Endothelial cell of umbilical vein (primary cell): ENCODE results near the gene PAX8. TPM values are rescaled to one million over a fixed set of nuclear protein-coding genes. Genes with fewer than 3 reads are reported as not detected.

Source experiments
- BruUV-seq: library from RNA; stranded (reverse); fragments of 400-500 nt; replicated peaks from 2 replicates; lab custom pipeline; 2021; lab: Mats Ljungman, UMichigan
- CTCF ChIA-PET: fragments of 300-600, 350-600 bp; sonication (Branson Sonifier 250); formaldehyde crosslinking; loops from one replicate; lab custom pipeline; 2021; ENCODE audit warnings: antibody characterized with exemption, inconsistent platforms; lab: Charles Lee
- POLR2A ChIA-PET: fragments of 300-600, 350-600 bp; sonication (Branson Sonifier 250); formaldehyde crosslinking; loops from one replicate; lab custom pipeline; 2021; ENCODE audit warnings: antibody characterized with exemption, inconsistent platforms; lab: Charles Lee
- DNase-seq: peaks from one replicate; pipeline ENCODE4 v3.0.0-alpha.2; 2011; ENCODE audit warnings: low read depth, low spot score
- FAIRE-seq: peaks from 2 replicates; lab custom pipeline; 2011; peaks lifted over from hg19 to GRCh38; lab: Jason Lieb, UNC
- H2AFZ ChIP-seq: 2 replicates; pipeline ENCODE4 v1.6.0; 2012; ENCODE audit warnings: low read depth, low read length, control low read depth, inconsistent platforms
- H3K27ac ChIP-seq: 2 replicates; pipeline ENCODE4 v1.5.1; 2011; ENCODE audit warnings: low read depth, mild to moderate bottlenecking, control low read depth, low read length, moderate library complexity; ENCODE audit not compliant: insufficient read depth
- H3K27me3 ChIP-seq, 2 experiments: 2 replicates each; pipeline versions ENCODE4 v1.6.0 to v1.6.1; 2011; ENCODE audit warnings: low read length in 2 of 2, mixed read lengths in 1 of 2; ENCODE audit not compliant: control insufficient read depth in 2 of 2, insufficient read depth in 2 of 2
- H3K36me3 ChIP-seq, 2 experiments: 2 replicates in 1 of 2; 3 replicates in 1 of 2; pipeline ENCODE4 v1.5.1; 2011; ENCODE audit warnings: low read length in 2 of 2, mild to moderate bottlenecking in 1 of 2, moderate library complexity in 1 of 2; ENCODE audit not compliant: control insufficient read depth in 2 of 2, insufficient read depth in 2 of 2; ENCODE audit errors: extremely low read depth in 1 of 2
- H3K4me1 ChIP-seq: 3 replicates; pipeline ENCODE4 v1.5.1; 2011; ENCODE audit warnings: mild to moderate bottlenecking, low read length; ENCODE audit not compliant: control insufficient read depth, insufficient read depth; ENCODE audit errors: extremely low read depth
- H3K4me2 ChIP-seq: 2 replicates; pipeline ENCODE4 v1.6.1; 2011; ENCODE audit warnings: low read length, control low read depth, mixed read lengths; ENCODE audit not compliant: insufficient read depth
- H3K4me3 ChIP-seq, 3 experiments: fragments of 200-600 bp in 1 of 3; sonication (generic), shearing (Covaris generic) in 1 of 3; replicated peaks in 1 of 3; 2 replicates each; pipeline ENCODE4 v1.5.1; 2011 to 2016; ENCODE audit warnings: control low read depth in 3 of 3, low read length in 3 of 3, mild to moderate bottlenecking in 2 of 3, inconsistent platforms in 1 of 3, low read depth in 1 of 3, moderate library complexity in 1 of 3; ENCODE audit not compliant: insufficient read depth in 1 of 3
- H3K79me2 ChIP-seq: 2 replicates; pipeline ENCODE4 v1.6.0; 2012; ENCODE audit warnings: low read length, inconsistent platforms; ENCODE audit not compliant: control insufficient read depth, insufficient read depth
- H3K9ac ChIP-seq: replicated peaks from 2 replicates; pipeline ENCODE3; 2011; ENCODE audit warnings: low read length, control low read depth; ENCODE audit not compliant: insufficient read depth; ENCODE audit errors: extremely low read depth
- H3K9me1 ChIP-seq: replicated peaks from 3 replicates; pipeline ENCODE4 v1.6.0; 2011; ENCODE audit warnings: mild to moderate bottlenecking, low read length; ENCODE audit not compliant: control insufficient read depth, insufficient read depth; ENCODE audit errors: extremely low read depth
- H3K9me3 ChIP-seq: replicated peaks from 2 replicates; pipeline ENCODE4 v1.5.1; 2012; ENCODE audit warnings: low read length, inconsistent platforms; ENCODE audit not compliant: control insufficient read depth, insufficient read depth
- H4K20me1 ChIP-seq: replicated peaks from 2 replicates; pipeline ENCODE3; 2011; ENCODE audit warnings: mild to moderate bottlenecking, low read length; ENCODE audit not compliant: control insufficient read depth, insufficient read depth; ENCODE audit errors: extremely low read depth
- CTCF ChIP-seq, 2 donors: IDR thresholded peaks; 1 replicate in 1 of 2; 2 replicates in 1 of 2; pipeline ENCODE4 v1.5.1; 2011; ENCODE audit warnings: low read length in 2 of 2, mild to moderate bottlenecking in 2 of 2, moderate library complexity in 2 of 2, control low read depth in 1 of 2, inconsistent platforms in 1 of 2, low read depth in 1 of 2; ENCODE audit not compliant: insufficient read depth in 1 of 2; ENCODE audit errors: extremely low read depth in 1 of 2
- EZH2 ChIP-seq: IDR thresholded peaks from 2 replicates; pipeline ENCODE4 v1.6.1; 2012; ENCODE audit warnings: borderline replicate concordance, low read depth, mild to moderate bottlenecking, moderate library complexity, low read length, inconsistent platforms; ENCODE audit not compliant: severe bottlenecking
- FOS ChIP-seq: IDR thresholded peaks from 2 replicates; pipeline ENCODE4 v1.6.1; 2011; ENCODE audit warnings: mild to moderate bottlenecking, low read length, moderate library complexity, borderline replicate concordance; ENCODE audit not compliant: insufficient read depth
- GATA2 ChIP-seq: IDR thresholded peaks from 2 replicates; pipeline ENCODE4 v1.7.0; 2011; ENCODE audit warnings: low read depth, mild to moderate bottlenecking, moderate library complexity, mixed read lengths, low read length; ENCODE audit not compliant: insufficient read length, insufficient read depth
- JUN ChIP-seq: IDR thresholded peaks from 2 replicates; pipeline ENCODE4 v1.6.1; 2011; ENCODE audit warnings: borderline replicate concordance, low read depth; ENCODE audit not compliant: insufficient read length, insufficient read depth
- MAX ChIP-seq: IDR thresholded peaks from 2 replicates; pipeline ENCODE4 v1.6.1; 2011; ENCODE audit not compliant: insufficient read depth, insufficient read length
- MYC ChIP-seq: IDR thresholded peaks from one replicate; pipeline ENCODE4 v1.6.1; 2011; ENCODE audit warnings: mild to moderate bottlenecking, low read depth, low read length
- POLR2A ChIP-seq: IDR thresholded peaks from 2 replicates; pipeline ENCODE4 v1.6.1; 2012; ENCODE audit warnings: low read depth, mild to moderate bottlenecking, control low read depth, low read length
- POLR2AphosphoS5 ChIP-seq: IDR thresholded peaks from 2 replicates; pipeline ENCODE4 v1.6.1; 2012; ENCODE audit warnings: low read depth, mild to moderate bottlenecking, control low read depth, low read length, moderate library complexity; ENCODE audit not compliant: insufficient read depth
- dilution Hi-C: fragments of 300-500 bp; cut with MboI; formaldehyde crosslinking; loops from one replicate; pipeline ENCODE4 v1.15.0; 2019; ENCODE audit warnings: low sequenced_read_pairs; ENCODE audit not compliant: extremely low pct_ligation_motif_present
- intact Hi-C: fragments of 100-400 bp; cut with micrococcal nuclease; formaldehyde crosslinking; loops from one replicate; pipeline ENCODE4 v1.10.0; 2022
- polyA plus RNA-seq, 4 experiments: library from polyadenylated mRNA; depleted of rRNA in 3 of 4; stranded (reverse) in 3 of 4; unstranded in 1 of 4; fragments of >200 nt; gene quantifications; 2 replicates each; pipeline versions ENCODE4 v1.2.1 to v1.2.3, GENCODE V29; 2011 to 2012; ENCODE audit warnings: missing spikeins in 1 of 4
- total RNA-seq: library from RNA; stranded (reverse); gene quantifications from 2 replicates; pipeline ENCODE4 v1.2.3, GENCODE V29; 2021

PAX8 gene
- total and polyA plus RNA-seq, 2 donors (not counting 3 experiments of a cell fraction or from before 2014, with no cell fraction given), result 0.22 to 0.62 TPM

- CTCF ChIA-PET, result interaction anchor here (1.2 to 2.7 kb wide), 5 partner anchors 8 to 84 kb away, joined by 4 to 12 read pairs (median 5); no protein-coding TSS in a partner anchor
- TF ChIP-seq MAX (no peak), JUN (no peak), MYC (no peak), GATA2 (no peak), CTCF (IDR thresholded peaks at IDR 0.05; ENCODE audit: extremely low read depth in 1 of 2, insufficient read depth in 1 of 2, low read depth in 1 of 2, low read length in 2 of 2) (no peak), POLR2A (no peak), FOS (no peak), EZH2 (no peak), POLR2AphosphoS5 (no peak)
- no peak for FAIRE-seq
- Histone ChIP-seq H3K36me3 (no peaks in the 10 kb centered on the region), H3K27me3 (peaks cover 0 to 5% of the 10 kb centered on the region in 2 experiments), H3K4me1 (peaks cover 14% of the 10 kb centered on the region), H4K20me1 (no peaks in the 10 kb centered on the region), H3K9me1 (no peaks in the 10 kb centered on the region), H3K27ac (no peak overlapping the region), H3K9me3 (no peaks in the 10 kb centered on the region), H3K4me2 (no peak overlapping the region), H3K4me3 (no peak overlapping the region), H3K79me2 (no peaks in the 10 kb centered on the region), H2AFZ (no peak overlapping the region), H3K9ac (no peak overlapping the region)
- POLR2A ChIA-PET, result no interaction called here
- intact Hi-C loops (no loop called here), dilution Hi-C loops (no loop called here)
- DNase-seq, result no peak
- no TSS peak for BruUV-seq
These were observed 56.9 kb downstream of the PAX8 start for GRCh38 chr2:113221846-113222245.
